ENCODE results near the gene CYTH1. TPM values are rescaled to one million over a fixed set of nuclear protein-coding genes. Genes with fewer than 3 reads are reported as not detected.

Gene CYTH1
- polyA plus RNA-seq, 2 of the 4 experiments (the other 2 are of a cell fraction): 38.5 to 46.2 TPM

GRCh38 chr17:78709751-78710181 is 72.3 kb downstream of the CYTH1 start (continued):
- TF ChIP-seq, protein P1, sequence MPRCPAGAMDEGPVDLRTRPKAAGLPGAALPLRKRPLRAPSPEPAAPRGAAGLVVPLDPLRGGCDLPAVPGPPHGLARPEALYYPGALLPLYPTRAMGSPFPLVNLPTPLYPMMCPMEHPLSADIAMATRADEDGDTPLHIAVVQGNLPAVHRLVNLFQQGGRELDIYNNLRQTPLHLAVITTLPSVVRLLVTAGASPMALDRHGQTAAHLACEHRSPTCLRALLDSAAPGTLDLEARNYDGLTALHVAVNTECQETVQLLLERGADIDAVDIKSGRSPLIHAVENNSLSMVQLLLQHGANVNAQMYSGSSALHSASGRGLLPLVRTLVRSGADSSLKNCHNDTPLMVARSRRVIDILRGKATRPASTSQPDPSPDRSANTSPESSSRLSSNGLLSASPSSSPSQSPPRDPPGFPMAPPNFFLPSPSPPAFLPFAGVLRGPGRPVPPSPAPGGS (IDR thresholded peaks at IDR 0.05): no peak
- TF ChIP-seq FOSB (CRISPR knock-in tag; IDR thresholded peaks at IDR 0.05) (no peak), NPAS2 (CRISPR knock-in tag; IDR thresholded peaks at IDR 0.05; ENCODE audit: borderline replicate concordance) (no peak), NFE2L2 (conservative IDR thresholded peaks at IDR 0.05; ENCODE audit: low read length) (no peak), HEYL (CRISPR knock-in tag; IDR thresholded peaks at IDR 0.05) (no peak), HOXA7 (CRISPR knock-in tag; IDR thresholded peaks at IDR 0.05) (no peak), MAFK (IDR thresholded peaks at IDR 0.05; ENCODE audit: partially characterized antibody) (no peak)
- TF ChIP-seq, protein P2, sequence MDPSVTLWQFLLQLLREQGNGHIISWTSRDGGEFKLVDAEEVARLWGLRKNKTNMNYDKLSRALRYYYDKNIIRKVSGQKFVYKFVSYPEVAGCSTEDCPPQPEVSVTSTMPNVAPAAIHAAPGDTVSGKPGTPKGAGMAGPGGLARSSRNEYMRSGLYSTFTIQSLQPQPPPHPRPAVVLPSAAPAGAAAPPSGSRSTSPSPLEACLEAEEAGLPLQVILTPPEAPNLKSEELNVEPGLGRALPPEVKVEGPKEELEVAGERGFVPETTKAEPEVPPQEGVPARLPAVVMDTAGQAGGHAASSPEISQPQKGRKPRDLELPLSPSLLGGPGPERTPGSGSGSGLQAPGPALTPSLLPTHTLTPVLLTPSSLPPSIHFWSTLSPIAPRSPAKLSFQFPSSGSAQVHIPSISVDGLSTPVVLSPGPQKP (IDR thresholded peaks at IDR 0.05; ENCODE audit: low read depth, low read length): no peak
- TF ChIP-seq, protein P3, sequence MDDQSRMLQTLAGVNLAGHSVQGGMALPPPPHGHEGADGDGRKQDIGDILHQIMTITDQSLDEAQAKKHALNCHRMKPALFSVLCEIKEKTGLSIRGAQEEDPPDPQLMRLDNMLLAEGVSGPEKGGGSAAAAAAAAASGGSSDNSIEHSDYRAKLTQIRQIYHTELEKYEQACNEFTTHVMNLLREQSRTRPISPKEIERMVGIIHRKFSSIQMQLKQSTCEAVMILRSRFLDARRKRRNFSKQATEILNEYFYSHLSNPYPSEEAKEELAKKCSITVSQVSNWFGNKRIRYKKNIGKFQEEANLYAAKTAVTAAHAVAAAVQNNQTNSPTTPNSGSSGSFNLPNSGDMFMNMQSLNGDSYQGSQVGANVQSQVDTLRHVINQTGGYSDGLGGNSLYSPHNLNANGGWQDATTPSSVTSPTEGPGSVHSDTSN (IDR thresholded peaks at IDR 0.05): no peak

- 89% methylated on average over 10 of the region's 10 CpGs for WGBS (ENCODE audit: missing lambda C conversion rate)
- CTCF ChIA-PET: interaction anchor here (0.6 to 16.2 kb wide), 82 partner anchors 8 to 483 kb away, joined by 3 to 488 read pairs (median 7); no protein-coding TSS in a partner anchor
- Histone ChIP-seq H3K4me2 (peak overlapping the region; percentile 53; the same call in 1 of the 3 replicates), H3K4me3 (no peak overlapping the region), H3K9me3 (no peaks in the 10 kb centered on the region), H3K27ac (peak overlapping the region; percentile 78 to 88), H3K4me1 (peaks cover 48% of the 10 kb centered on the region)
- TF ChIP-seq, protein P4, sequence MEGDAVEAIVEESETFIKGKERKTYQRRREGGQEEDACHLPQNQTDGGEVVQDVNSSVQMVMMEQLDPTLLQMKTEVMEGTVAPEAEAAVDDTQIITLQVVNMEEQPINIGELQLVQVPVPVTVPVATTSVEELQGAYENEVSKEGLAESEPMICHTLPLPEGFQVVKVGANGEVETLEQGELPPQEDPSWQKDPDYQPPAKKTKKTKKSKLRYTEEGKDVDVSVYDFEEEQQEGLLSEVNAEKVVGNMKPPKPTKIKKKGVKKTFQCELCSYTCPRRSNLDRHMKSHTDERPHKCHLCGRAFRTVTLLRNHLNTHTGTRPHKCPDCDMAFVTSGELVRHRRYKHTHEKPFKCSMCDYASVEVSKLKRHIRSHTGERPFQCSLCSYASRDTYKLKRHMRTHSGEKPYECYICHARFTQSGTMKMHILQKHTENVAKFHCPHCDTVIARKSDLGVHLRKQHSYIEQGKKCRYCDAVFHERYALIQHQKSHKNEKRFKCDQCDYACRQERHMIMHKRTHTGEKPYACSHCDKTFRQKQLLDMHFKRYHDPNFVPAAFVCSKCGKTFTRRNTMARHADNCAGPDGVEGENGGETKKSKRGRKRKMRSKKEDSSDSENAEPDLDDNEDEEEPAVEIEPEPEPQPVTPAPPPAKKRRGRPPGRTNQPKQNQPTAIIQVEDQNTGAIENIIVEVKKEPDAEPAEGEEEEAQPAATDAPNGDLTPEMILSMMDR (IDR thresholded peaks at IDR 0.05): no peak
- no peak for TF ChIP-seq KDM5A (IDR thresholded peaks at IDR 0.05)
- TF ChIP-seq RNF2 (IDR thresholded peaks at IDR 0.05; ENCODE audit: borderline replicate concordance, low read depth): no peak
- TF ChIP-seq JUNB (IDR thresholded peaks at IDR 0.05): no peak
- TF ChIP-seq PHF8 (IDR thresholded peaks at IDR 0.05; ENCODE audit: borderline replicate concordance, low read depth): no peak
- TF ChIP-seq E2F6 (IDR thresholded peaks at IDR 0.05; ENCODE audit: borderline replicate concordance, low read depth): no peak
- TF ChIP-seq, protein P3 (IDR thresholded peaks at IDR 0.05): no peak
- no peak for TF ChIP-seq EP300 (IDR thresholded peaks at IDR 0.05)
- no peak for TF ChIP-seq POLR2A (IDR thresholded peaks at IDR 0.05; ENCODE audit: low read length)
- no peak for TF ChIP-seq FOSL2 (IDR thresholded peaks at IDR 0.05)
- TF ChIP-seq FOSL2 (CRISPR knock-in tag; IDR thresholded peaks at IDR 0.05): no peak
- no peak for TF ChIP-seq RFX5 (IDR thresholded peaks at IDR 0.05)
- TF ChIP-seq RAD21 (conservative IDR thresholded peaks at IDR 0.05 in 1 of 2, IDR thresholded peaks at IDR 0.05 in 1 of 2): no peak
- TF ChIP-seq, protein P5, sequence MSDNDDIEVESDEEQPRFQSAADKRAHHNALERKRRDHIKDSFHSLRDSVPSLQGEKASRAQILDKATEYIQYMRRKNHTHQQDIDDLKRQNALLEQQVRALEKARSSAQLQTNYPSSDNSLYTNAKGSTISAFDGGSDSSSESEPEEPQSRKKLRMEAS (IDR thresholded peaks at IDR 0.05): no peak
- no peak for TF ChIP-seq POLR2AphosphoS2 (conservative IDR thresholded peaks at IDR 0.05; ENCODE audit: low read length)
- no peak for TF ChIP-seq MAFK (IDR thresholded peaks at IDR 0.05; ENCODE audit: partially characterized antibody)
- TF ChIP-seq ZNF302 (CRISPR knock-in tag; IDR thresholded peaks at IDR 0.05): no peak
- TF ChIP-seq EHF (CRISPR knock-in tag; IDR thresholded peaks at IDR 0.05): no peak
- ATAC-seq (peak in 1 of 2 experiments; percentile 6; a peak in 2 of 6 replicates), DNase-seq (ENCODE audit: low read depth in 1 of 2, low spot score in 1 of 2) (no peak), FAIRE-seq (no peak)
- POLR2A ChIA-PET: interaction anchor here (1.1 to 3.3 kb wide), 5 partner anchors 28 to 350 kb away, joined by 3 to 37 read pairs (median 5); partner anchors contain the start of gene SOCS3
Observed at GRCh38 chr17:78709119-78709681, 72.9 kb downstream of the CYTH1 start.
